Peyer's patch (tissue), 4 donors: ENCODE results near the gene NOTCH3. TPM values are rescaled to one million over a fixed set of nuclear protein-coding genes. Genes with fewer than 3 reads are reported as not detected.

Experiments used
- DNase-seq, 3 donors: peaks; one replicate each; pipeline ENCODE4 v3.0.0-alpha.2; 2017 to 2019
- H3K27ac ChIP-seq, 4 donors: fragments of 200-600 bp; sonication (generic); one replicate each; pipeline ENCODE4 v1.5.1; 2016 to 2019
- H3K27me3 ChIP-seq, 2 donors: fragments of 200-600 bp; sonication (generic); one replicate each; pipeline ENCODE4 v1.5.1; 2019
- H3K36me3 ChIP-seq, 3 donors: fragments of 200-600 bp; sonication (generic); one replicate each; pipeline ENCODE4 v1.5.1; 2016 to 2019
- H3K4me1 ChIP-seq, 4 donors: fragments of 200-600 bp; sonication (generic); one replicate each; pipeline ENCODE4 v1.5.1; 2016 to 2019
- H3K4me3 ChIP-seq, 4 donors: fragments of 200-600 bp; sonication (generic); 1 replicate in 3 of 4; 2 replicates in 1 of 4; pipeline ENCODE4 v1.5.1; 2016 to 2019; ENCODE audit warnings: mild to moderate bottlenecking in 1 of 4
- H3K9me3 ChIP-seq, 4 donors: fragments of 200-600 bp; sonication (generic); one replicate each; pipeline ENCODE4 v1.5.1; 2016 to 2019; ENCODE audit warnings: mild to moderate bottlenecking in 1 of 4
- POLR2A ChIP-seq, 2 donors: fragments of 450-650 bp; IDR thresholded peaks; one replicate each; pipeline ENCODE4 v1.5.1; 2017; ENCODE audit warnings: antibody characterized with exemption in 2 of 2, mild to moderate bottlenecking in 2 of 2, moderate library complexity in 2 of 2
- total RNA-seq, 4 donors: library from RNA; depleted of rRNA; stranded (reverse); fragments of >200 nt; gene quantifications; one replicate each; pipeline ENCODE4 v1.1.0, GENCODE V29; 2016
- TF ChIP-seq, protein P1 (sequence below), 6 experiments: fragments of 450-650 bp in 4 of 6; fragments of 200-600 bp in 2 of 6; sonication (generic) in 1 of 6; IDR thresholded peaks; one replicate each; pipeline ENCODE4 v1.5.1; 2017 to 2019; ENCODE audit warnings: antibody characterized with exemption in 6 of 6, mild to moderate bottlenecking in 3 of 6, moderate library complexity in 1 of 6

The NOTCH3 gene
- total RNA-seq, 4 donors from 2014 or later: 2.6 to 16.5 (median 8.9) TPM

DNA sequence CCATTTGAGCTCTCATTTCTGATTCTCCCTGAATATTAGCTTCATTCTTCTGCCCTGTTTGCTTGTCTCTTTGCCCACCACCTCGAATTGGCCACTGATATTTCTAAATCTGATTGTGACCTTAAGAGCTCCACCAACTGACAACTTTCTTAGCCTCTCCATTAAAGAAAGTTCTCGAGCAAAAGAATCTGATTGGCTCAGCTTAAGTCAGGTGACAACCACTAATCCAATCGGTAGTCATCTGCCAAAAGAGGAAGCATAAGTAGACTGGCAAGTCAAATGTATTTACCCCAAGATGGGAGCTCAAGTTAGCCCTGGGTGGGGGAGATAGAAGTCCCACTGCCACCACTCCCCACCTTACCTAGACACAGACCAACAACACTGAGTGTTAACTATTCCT, 41.5 kb downstream of the NOTCH3 start:
- Histone ChIP-seq H3K27me3 (no peaks in the 10 kb centered on the region), H3K9me3 (no peaks in the 10 kb centered on the region), H3K4me3 (no peak overlapping the region), H3K4me1 (no peaks in the 10 kb centered on the region), H3K36me3 (no peaks in the 10 kb centered on the region), H3K27ac (no peak overlapping the region)
- DNase-seq: no peak
- TF ChIP-seq POLR2A (IDR thresholded peaks at IDR 0.05): no peak
- TF ChIP-seq, protein P1, sequence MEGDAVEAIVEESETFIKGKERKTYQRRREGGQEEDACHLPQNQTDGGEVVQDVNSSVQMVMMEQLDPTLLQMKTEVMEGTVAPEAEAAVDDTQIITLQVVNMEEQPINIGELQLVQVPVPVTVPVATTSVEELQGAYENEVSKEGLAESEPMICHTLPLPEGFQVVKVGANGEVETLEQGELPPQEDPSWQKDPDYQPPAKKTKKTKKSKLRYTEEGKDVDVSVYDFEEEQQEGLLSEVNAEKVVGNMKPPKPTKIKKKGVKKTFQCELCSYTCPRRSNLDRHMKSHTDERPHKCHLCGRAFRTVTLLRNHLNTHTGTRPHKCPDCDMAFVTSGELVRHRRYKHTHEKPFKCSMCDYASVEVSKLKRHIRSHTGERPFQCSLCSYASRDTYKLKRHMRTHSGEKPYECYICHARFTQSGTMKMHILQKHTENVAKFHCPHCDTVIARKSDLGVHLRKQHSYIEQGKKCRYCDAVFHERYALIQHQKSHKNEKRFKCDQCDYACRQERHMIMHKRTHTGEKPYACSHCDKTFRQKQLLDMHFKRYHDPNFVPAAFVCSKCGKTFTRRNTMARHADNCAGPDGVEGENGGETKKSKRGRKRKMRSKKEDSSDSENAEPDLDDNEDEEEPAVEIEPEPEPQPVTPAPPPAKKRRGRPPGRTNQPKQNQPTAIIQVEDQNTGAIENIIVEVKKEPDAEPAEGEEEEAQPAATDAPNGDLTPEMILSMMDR (IDR thresholded peaks at IDR 0.05): no peak

DNA sequence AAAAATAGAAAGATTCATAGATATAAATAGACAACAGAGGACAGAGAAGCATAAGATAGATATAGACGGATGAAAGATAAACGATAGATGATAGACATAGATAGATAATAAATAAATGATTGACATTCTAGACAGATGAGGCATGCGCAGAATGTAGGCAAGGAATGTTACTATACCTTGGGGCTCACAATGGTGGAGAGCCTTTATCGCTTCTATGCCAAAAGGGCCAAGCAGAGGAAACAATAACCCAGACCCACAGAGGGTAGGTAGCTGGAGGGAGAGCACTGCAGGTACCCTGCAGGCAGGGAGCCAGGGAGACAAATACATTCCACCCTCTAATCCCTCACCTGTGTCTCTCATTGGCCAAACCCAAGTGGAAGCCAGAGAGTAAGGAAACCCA, 44.4 kb downstream of the NOTCH3 start:
- Histone ChIP-seq H3K4me1 (no peaks in the 10 kb centered on the region), H3K27me3 (no peaks in the 10 kb centered on the region), H3K9me3 (no peaks in the 10 kb centered on the region), H3K36me3 (no peaks in the 10 kb centered on the region), H3K27ac (no peak overlapping the region), H3K4me3 (no peak overlapping the region)
- DNase-seq: no peak
- TF ChIP-seq, protein P1 (IDR thresholded peaks at IDR 0.05): no peak
- TF ChIP-seq POLR2A (IDR thresholded peaks at IDR 0.05): no peak

DNA sequence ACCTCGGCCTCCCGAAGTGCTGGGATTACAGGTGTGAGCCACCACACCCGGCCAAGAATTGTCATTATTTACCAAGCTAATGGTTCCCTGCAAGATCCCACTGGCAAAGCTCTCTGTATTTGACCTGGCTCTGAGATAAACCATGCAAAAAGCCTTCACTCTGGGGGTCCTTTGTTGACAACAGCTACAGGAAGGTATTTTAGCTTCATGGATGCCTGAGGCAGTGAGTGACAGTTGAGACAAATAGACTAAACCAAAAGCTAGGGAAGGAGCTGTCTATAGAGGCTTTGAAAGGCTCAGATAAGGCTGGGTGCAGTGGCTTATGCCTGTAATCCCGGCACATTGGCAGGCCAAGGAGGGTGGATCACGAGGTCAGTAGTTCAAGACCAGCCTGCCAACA, 45.5 kb downstream of the NOTCH3 start:
- TF ChIP-seq, protein P1 (IDR thresholded peaks at IDR 0.05): no peak
- TF ChIP-seq POLR2A (IDR thresholded peaks at IDR 0.05): no peak
- DNase-seq: no peak
- H3K27ac ChIP-seq: no peak overlapping the region
- no peaks in the 10 kb centered on the region for H3K36me3 ChIP-seq
- no peaks in the 10 kb centered on the region for H3K27me3 ChIP-seq
- no peaks in the 10 kb centered on the region for H3K9me3 ChIP-seq
- no peak overlapping the region for H3K4me3 ChIP-seq
- no peaks in the 10 kb centered on the region for H3K4me1 ChIP-seq

DNA sequence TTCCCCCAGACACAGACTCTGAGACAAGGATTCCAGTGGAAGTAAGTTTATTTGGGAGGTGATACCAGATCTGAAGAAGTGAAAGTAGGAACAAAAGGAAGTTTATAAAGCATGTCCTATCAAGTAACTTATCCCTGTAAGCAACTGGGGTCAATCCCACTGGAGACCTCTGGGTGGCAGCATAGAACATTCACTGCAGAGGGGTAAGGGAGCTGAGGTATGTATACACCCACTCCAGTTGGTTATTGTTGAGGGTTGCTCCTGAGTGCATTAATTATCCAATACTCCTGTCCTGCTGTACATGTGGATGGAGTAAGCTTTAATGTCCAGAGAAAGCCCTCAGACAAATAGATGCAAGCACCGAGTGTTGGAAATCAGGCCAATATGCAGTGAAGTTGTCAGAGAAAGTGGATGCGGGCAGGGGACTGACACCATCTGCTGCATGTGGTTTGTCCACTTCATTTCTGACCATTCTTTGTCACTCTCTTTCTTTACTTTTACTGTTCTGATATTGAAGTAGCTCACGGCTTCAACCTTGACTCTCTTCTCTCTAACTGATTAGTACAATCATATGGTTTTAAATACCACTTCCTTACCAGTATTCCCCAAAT, 46.7 kb downstream of the NOTCH3 start:
- H3K27ac ChIP-seq: no peak overlapping the region
- TF ChIP-seq, protein P1 (IDR thresholded peaks at IDR 0.05): peak in 5 of 6 experiments; percentile 8 to 44 (median 29)
- no peak for TF ChIP-seq POLR2A (IDR thresholded peaks at IDR 0.05)
- DNase-seq: peak in 1 of 3 donors; percentile 57
- H3K9me3 ChIP-seq: no peaks in the 10 kb centered on the region
- no peaks in the 10 kb centered on the region for H3K4me1 ChIP-seq
- no peaks in the 10 kb centered on the region for H3K36me3 ChIP-seq
- no peaks in the 10 kb centered on the region for H3K27me3 ChIP-seq
- H3K4me3 ChIP-seq: no peak overlapping the region

DNA sequence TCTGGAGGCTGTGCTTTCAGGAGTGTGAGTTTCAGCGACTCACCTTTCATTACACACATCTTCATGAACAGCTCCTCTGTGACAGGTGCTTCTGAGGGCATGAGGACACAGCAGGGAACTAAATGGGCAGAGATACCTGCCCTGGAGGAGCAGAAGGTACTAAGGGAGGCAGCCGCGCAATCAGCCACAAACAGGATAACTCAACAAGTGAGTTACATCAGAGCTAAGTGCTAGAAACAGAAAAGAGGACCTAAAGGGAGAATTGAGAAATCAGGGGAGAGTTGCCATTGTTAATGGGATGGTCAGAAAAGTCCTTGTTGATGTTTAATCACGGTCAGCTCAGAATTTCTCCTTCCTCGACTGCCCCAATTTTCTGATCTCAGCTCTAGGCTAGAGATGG, 51.1 kb downstream of the NOTCH3 start:
- H3K36me3 ChIP-seq: no peaks in the 10 kb centered on the region
- DNase-seq: no peak
- no peak overlapping the region for H3K27ac ChIP-seq
- no peaks in the 10 kb centered on the region for H3K27me3 ChIP-seq
- no peaks in the 10 kb centered on the region for H3K4me1 ChIP-seq
- H3K9me3 ChIP-seq: no peaks in the 10 kb centered on the region
- TF ChIP-seq POLR2A (IDR thresholded peaks at IDR 0.05): no peak
- TF ChIP-seq, protein P1 (IDR thresholded peaks at IDR 0.05): no peak
- H3K4me3 ChIP-seq: no peak overlapping the region

DNA sequence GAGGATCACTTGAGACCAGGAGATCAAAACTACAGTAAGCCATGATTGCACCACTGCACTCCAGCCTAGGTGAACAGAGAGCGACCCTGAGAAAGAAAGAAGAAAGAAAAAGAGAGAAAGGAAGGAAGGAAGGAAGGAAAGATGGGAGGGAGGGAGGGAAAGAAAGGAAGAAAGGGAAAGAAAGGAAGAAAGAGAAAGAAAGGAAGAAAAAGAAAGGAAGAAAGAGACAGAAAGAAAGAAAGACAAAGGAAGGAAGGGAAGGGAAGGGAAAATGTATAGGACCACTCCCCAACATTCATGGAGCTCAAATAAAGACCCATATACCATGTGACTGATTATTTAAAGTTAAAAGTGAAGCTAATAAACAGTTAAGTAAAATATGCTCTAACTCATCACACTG, 53.7 kb downstream of the NOTCH3 start:
- no peak overlapping the region for H3K27ac ChIP-seq
- H3K36me3 ChIP-seq: no peaks in the 10 kb centered on the region
- H3K9me3 ChIP-seq: no peaks in the 10 kb centered on the region
- H3K27me3 ChIP-seq: no peaks in the 10 kb centered on the region
- H3K4me3 ChIP-seq: no peak overlapping the region
- no peak for DNase-seq
- H3K4me1 ChIP-seq: no peaks in the 10 kb centered on the region
- TF ChIP-seq, protein P1 (IDR thresholded peaks at IDR 0.05): no peak
- TF ChIP-seq POLR2A (IDR thresholded peaks at IDR 0.05): no peak
